ENCODE measurements around the gene WSB1.

Gene WSB1

DNA sequence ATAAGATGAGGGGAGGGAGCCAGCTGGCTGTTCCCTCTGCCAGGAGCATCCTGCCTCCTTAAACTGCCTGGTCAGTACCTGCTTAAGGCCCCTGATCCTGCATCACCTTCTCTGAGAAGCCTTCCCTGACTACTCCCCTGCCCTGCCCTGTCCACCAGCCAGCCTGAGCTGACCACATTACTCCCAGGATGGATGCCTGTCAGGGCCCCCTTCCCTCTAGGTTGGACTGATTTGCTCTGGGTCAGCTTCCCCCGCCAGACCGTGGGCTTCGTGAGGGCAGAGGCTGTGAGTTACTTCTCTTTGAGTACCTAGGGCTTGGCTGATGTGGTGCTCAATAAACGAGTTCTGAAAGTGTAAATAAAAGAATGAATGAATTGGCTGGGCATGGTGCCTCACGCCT lies 63.3 kb downstream of the WSB1 start:
- no peak for DNase-seq (ENCODE audit: low read depth in 2 of 2)

DNA sequence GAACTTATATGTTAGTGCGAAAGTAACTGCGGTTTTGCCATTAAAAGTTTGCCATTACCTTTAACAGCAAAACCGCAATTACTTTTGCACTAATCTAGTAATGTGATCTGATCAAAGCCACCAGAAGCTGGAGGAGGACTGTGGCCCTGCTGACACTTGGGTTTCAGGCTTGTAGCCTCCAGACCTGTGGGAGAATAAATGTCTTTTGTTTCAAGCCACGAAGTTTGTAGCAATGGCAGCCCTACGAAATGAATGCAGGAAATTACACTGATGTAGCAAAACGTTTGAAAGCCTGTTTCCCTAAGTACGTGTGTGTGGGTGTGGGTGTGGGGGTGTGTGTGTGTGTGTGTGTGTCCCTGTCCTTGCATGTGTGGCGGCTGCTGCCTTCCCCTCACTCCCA lies 66.6 kb downstream of the WSB1 start:
- no peak for DNase-seq (ENCODE audit: low read depth in 2 of 2)

DNA sequence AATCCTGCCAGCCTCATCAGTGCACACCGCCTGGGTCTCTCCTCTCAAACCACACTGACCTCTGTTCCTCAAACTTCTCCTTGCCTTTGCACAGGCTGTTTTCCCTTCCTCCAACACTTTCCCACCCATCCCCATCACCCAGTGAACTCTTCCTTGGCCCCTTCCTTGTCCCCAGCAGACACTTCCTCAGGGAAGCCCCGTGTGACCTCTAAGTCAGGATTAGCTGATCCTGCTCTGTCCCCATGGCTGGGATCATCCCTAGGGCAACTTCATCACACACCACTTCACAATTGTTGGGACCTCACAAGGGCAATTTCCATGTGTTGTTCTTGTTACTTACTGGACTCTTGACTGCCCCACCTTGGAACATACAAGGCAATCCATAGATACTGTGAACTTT lies 67.8 kb downstream of the WSB1 start:
- DNase-seq (ENCODE audit: low read depth in 2 of 2): no peak

DNA sequence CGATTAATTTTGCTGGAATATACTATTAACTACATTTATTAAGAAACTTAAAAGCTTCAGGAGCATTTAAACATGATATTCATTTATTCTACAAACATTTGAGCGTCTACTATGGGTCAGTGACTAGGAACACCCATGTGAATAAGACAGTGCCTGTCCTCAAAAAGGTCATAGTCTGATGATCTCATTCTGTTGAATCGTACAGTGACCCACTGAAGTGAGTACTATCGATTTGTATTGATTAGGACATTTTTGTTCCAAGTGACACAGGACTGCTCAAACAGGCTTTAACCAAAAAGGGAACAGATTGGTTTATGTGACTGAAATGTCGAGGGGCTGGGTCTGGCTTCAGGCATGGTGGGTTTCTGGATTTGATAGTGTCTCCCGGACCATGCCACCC lies 68.6 kb downstream of the WSB1 start:
- no peak for DNase-seq (ENCODE audit: low read depth in 2 of 2)

DNA sequence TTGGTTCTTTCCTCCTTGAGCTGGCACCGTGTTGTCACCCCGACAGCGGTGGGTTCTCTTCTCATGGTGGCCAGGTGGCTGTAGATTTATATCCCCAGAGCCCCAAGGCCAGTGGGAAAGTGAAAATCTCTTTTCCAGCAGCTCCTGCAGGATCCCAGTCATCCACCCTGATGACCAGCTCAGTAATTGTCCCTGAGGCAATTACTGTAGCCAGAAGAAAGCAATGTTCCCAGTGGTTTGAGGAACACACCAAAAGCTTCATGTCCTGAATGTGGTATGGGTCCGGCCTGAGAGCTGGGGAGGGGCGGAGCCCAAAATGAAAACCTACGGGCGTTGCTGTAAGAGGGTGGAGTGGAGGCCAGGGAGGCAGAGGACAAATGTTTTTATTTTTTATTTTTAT lies 69.0 kb downstream of the WSB1 start:
- DNase-seq (ENCODE audit: low read depth in 2 of 2): no peak

DNA sequence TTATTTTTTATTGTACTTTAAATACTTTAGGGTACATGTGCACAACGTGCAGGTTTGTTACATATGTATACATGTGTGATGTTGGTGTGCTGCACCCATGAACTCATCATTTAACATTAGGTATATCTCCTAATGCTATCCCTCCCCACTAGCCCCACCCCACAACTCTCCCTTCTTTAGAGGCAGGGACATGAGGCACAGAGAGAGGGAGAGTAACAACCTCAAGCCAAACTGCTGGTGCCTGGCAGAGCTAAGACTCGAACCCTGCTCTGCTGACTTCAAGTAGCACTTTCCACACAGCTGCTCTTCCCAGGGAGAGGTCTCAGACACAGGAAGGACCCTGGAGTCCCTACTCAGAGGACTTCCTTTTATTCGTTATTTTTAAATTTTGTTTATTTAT lies 69.4 kb downstream of the WSB1 start:
- DNase-seq (ENCODE audit: low read depth in 2 of 2): no peak

Measured in activated CD8-positive, alpha-beta memory T cell treated with anti-CD3 and anti-CD28 coated beads for 4 hours (primary cell).